ENCODE data around the gene KAZN.

Gene KAZN

GRCh38 chr1:14677292-14677971 is 78.9 kb downstream of the KAZN start:
- no peaks in the 10 kb centered on the region for H3K27me3 ChIP-seq (replicated peaks; ENCODE audit: control insufficient read depth, insufficient read depth, low read length)
- no peak for DNase-seq (ENCODE audit: extremely low read depth, insufficient read length)
- no peak for TF ChIP-seq CTCF (IDR thresholded peaks at IDR 0.05; ENCODE audit: insufficient read depth, low read length, poor library complexity, severe bottlenecking)

GRCh38 chr1:14678011-14678638 is 79.6 kb downstream of the KAZN start:
- DNase-seq (ENCODE audit: extremely low read depth, insufficient read length) = no peak
- no peaks in the 10 kb centered on the region for H3K27me3 ChIP-seq (replicated peaks; ENCODE audit: control insufficient read depth, insufficient read depth, low read length)
- TF ChIP-seq CTCF (IDR thresholded peaks at IDR 0.05; ENCODE audit: insufficient read depth, low read length, poor library complexity, severe bottlenecking) = no peak
- no peak overlapping the region for H3K4me3 ChIP-seq (replicated peaks; ENCODE audit: low read depth, low read length)
- no peaks in the 10 kb centered on the region for H3K36me3 ChIP-seq (ENCODE audit: control insufficient read depth, insufficient read depth, low read length)

More at GRCh38 chr1:14677292-14677971, 78.9 kb downstream of the KAZN start:
- H3K4me3 ChIP-seq (replicated peaks; ENCODE audit: low read depth, low read length) = no peak overlapping the region
- H3K36me3 ChIP-seq (ENCODE audit: control insufficient read depth, insufficient read depth, low read length) = no peaks in the 10 kb centered on the region

- H3K36me3 ChIP-seq (ENCODE audit: control insufficient read depth, insufficient read depth, low read length) = no peaks in the 10 kb centered on the region
- no peak for DNase-seq (ENCODE audit: extremely low read depth, insufficient read length)
- H3K4me3 ChIP-seq (replicated peaks; ENCODE audit: low read depth, low read length) = no peak overlapping the region
- no peaks in the 10 kb centered on the region for H3K27me3 ChIP-seq (replicated peaks; ENCODE audit: control insufficient read depth, insufficient read depth, low read length)
- no peak for TF ChIP-seq CTCF (IDR thresholded peaks at IDR 0.05; ENCODE audit: insufficient read depth, low read length, poor library complexity, severe bottlenecking)
Measured at GRCh38 chr1:14679027-14679688, 80.7 kb downstream of the KAZN start.

GRCh38 chr1:14681182-14681581 is 82.7 kb downstream of the KAZN start:
- Histone ChIP-seq H3K4me3 (replicated peaks; ENCODE audit: low read depth, low read length) (no peak overlapping the region), H3K27me3 (replicated peaks; ENCODE audit: control insufficient read depth, insufficient read depth, low read length) (no peaks in the 10 kb centered on the region), H3K36me3 (ENCODE audit: control insufficient read depth, insufficient read depth, low read length) (no peaks in the 10 kb centered on the region)
- DNase-seq (ENCODE audit: extremely low read depth, insufficient read length) = no peak
- no peak for TF ChIP-seq CTCF (IDR thresholded peaks at IDR 0.05; ENCODE audit: insufficient read depth, low read length, poor library complexity, severe bottlenecking)

GRCh38 chr1:14682941-14683621 is 84.6 kb downstream of the KAZN start:
- TF ChIP-seq CTCF (IDR thresholded peaks at IDR 0.05; ENCODE audit: insufficient read depth, low read length, poor library complexity, severe bottlenecking) = no peak
- DNase-seq (ENCODE audit: extremely low read depth, insufficient read length) = no peak
- H3K36me3 ChIP-seq (ENCODE audit: control insufficient read depth, insufficient read depth, low read length) = no peaks in the 10 kb centered on the region
- H3K27me3 ChIP-seq (replicated peaks; ENCODE audit: control insufficient read depth, insufficient read depth, low read length) = no peaks in the 10 kb centered on the region; the same call in 1 of the 2 replicates
- H3K4me3 ChIP-seq (replicated peaks; ENCODE audit: low read depth, low read length) = no peak overlapping the region
